Myocyte (in vitro differentiated cells): ENCODE results near the gene MAPK8. TPM values are rescaled to one million over a fixed set of nuclear protein-coding genes. Genes with fewer than 3 reads are reported as not detected.
"Not testable (repeated sequence)": the region's sequence is repeated elsewhere in the genome, so short reads cannot be mapped to it uniquely, and the experiment has no call there.

Experiments used
- DNase-seq: peaks from one replicate; pipeline ENCODE4 v3.0.0-alpha.2; 2012; ENCODE audit warnings: low read depth
- polyA plus RNA-seq: library from polyadenylated mRNA; unstranded; fragments of >200 nt; gene quantifications from one replicate; pipeline ENCODE4 v1.2.1, GENCODE V29; 2012; ENCODE audit warnings: missing spikeins
- total RNA-seq: library from RNA; depleted of rRNA; stranded (reverse); fragments of >200 nt; gene quantifications from 2 replicates; pipeline ENCODE4 v1.2.3, GENCODE V29; 2014

Gene MAPK8
- total RNA-seq = 37.1 and 70.7 TPM in 2 replicates
- polyA plus RNA-seq = 27.2 TPM

DNA sequence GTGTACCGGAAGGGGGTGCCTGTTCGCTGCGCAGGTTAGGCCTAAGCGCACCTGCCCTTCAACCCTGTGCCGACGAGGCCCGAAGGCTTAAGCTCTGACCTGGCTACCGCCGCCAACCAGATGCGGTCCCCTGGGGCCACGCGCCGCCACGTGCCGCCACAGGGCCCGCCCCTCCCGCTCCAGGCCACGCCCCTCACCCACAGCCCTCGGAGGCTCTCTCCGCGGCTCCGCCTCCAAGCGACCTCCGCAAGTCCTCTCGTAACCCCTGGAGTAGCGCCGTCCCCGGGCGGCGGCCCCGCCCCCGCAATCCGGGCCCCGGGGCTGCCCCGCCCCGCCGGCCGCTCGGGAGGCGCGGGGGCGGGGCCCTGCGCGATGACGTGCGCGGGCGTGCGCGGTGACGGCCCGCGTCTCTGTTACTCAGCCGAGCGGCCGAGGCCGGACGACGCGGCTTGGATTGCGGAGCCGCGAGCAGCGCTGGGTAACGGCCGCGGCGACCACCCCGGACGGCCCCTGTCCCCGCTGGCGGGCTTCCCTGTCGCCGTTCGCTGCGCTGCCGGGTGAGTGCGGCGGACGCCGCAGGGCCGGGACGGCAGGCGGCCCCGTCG lies at the start of gene MAPK8:
Gene MAPK8, plus strand, starts transcription at position 413 of the 605 bp plus-strand sequence. CDS start 94,984 bp downstream, outside the sequence.
- DNase-seq = peak; percentile 90

DNA sequence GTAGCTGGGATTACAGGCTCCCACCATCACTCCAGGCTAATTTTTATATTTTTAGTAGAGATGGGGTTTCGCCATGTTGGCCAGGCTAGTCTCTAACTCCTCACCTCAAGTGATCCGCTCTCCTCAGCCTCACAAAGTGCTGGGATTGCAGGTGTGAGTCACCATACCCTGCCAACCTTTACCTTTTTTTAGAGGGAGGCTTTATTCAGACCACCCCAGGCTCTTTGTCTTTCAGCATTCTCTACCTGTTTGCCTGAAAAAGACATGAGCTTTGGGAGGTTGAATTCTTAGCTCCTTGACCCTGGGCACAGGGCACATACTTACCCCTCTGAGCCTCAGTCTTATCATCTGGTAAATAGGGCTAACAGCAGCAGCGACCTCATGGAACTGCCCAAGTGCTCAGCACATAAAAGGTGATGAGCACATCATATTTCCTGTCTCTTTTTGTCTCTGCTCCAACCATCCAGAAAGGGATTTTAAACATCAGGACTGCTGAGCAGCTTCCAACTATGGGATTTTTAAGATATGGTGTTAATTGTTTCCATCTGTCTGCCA lies 49.0 kb upstream of the MAPK8 start:
- no peak for DNase-seq

DNA sequence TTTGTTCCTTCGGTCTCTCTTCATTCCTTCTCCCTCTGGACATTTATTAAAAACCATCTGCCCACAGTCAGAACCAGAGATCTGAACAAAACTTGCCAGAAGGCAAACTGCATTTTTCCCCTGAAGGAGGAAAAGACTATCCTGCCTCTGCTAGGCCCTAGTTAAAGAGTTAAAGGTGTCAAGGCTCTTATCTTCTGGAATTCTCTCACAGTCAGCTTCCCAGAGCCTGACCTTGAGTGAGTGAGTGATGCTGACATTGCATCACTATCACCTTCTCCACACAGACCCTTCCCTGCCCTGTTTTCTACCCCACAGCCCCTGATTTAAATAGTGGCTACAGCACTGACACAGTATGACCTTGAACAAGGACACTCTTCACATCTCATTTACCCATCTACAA lies 48.4 kb upstream of the MAPK8 start:
- no peak for DNase-seq

DNA sequence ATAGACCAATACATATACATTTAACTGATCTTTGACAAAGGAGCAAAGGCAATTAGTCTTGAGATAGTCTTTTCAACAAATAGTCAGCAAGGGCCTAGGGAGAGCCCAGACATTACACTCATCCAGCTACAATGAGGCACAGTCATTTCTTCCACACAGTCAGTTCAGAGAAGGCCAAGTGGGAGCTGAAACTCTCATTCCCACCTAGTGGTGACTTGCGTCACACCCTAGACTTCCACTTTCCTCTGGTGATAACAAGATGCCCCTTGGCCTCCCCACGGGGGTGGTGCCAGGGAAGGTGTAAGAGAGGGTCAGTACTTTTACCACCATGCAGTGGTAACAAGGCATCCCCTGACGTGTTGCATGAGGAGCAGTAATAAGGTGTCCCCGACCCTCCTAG lies 39.9 kb upstream of the MAPK8 start:
- DNase-seq = no peak

DNA sequence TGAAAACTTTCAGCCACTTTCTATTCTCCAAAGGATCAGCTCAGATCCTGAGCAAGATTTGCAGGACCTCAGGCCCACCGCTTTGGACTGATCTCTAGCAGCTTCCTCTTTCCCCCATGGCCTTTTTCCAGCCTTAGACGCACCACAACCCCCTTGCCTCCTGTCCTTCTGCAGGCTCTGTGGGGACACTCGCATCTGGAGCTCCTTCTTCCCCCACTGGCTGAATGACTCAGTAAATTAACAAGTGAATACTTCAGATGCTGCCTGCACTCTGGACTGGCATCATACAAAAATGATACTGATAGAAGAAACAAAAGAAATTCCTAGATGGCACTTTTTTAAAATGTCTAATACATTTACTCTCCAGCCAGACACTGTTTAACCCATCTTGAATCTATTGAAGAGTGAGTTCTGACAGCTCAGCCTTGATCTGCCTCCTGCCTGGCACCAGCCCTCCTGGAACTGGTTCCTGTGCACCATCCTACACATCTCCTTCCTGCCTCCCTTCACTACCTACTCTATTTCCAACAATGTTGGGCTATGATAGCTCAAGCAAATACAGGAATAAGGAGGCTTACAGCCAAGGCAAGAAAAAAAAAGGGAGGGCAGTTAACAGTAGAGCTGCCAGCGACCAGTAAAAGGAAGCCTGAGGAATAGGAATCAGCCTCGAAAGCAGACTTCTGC lies 35.3 kb upstream of the MAPK8 start:
- no peak for DNase-seq

DNA sequence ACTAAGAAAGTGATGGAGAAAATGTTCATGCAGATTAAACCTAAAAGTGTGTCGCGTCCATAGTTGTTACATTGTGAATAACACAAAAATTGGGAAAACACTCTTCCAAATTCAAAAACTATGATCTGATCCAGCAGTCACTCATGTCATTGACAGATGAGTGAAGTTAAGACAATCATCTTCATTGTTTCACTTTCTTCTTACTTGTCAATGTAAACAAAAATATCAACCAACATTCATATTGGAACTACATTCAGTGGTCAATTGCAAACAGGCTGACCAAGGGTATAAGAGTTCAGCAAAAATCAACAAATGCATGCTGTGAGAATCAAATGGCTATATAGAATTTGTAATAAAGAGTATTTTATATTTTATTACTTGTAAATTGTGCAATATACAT lies 33.8 kb upstream of the MAPK8 start:
- no peak for DNase-seq

DNA sequence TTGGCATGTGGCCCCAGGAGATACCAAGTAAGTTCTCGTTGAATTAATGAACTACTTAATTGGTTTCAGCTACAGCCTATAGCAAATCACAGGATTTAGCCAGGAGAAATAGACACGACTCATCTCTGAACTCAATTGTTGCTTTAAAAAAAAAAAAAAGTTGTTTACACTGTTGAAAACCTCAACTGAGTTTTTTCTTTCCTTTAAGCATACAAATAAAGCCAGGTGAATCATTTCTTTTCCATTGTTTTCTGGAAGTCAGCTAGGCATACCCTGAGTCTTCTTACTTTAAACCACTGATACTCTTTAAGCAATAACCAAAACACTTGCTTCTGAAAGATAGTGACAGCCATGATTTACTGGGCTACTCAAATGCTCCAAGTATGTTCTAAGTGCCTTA lies 32.7 kb upstream of the MAPK8 start:
- DNase-seq = no peak

DNA sequence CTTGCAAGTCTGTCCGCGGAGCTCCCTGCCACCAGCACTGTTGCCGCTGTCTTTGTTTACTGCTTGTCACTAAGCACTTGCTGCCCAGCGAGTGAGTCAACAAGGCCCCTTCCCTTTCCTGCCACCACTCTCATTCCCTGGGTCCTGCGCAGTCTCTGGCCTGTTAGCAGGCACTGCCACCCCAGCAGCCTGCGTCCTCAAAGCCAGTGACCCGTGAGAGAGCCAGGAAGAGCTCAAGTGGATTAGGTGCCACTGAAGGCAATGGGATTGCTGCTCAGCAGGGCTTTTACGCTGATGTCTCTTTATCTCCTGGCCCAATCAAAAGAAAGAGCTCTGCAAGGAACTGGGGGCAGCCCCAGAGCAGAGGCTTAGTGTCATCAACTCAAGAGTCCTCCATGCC lies 31.8 kb upstream of the MAPK8 start, which contains the start of gene FRMPD2:
Gene FRMPD2, minus strand, starts transcription at position 61 of the 400 bp plus-strand sequence. CDS start 129 bp downstream, outside the sequence.
- DNase-seq = no peak

DNA sequence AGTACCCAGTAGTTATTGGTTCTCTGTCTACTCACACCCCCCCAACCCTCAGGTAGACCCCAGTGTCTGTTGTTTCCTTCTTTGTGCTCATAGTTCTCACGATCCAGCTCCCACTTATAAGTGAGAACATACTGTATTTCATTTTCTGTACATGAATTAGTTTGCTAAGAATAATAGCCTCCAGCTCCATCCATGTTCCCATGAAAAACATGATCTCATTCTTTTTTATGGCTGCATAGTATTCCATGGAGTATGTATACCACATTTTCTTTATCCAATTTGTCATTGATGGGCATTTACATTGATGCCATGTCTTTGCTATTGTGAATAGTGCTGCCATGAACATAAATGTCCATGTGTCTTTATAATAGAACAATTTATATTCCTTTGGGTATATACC lies 29.4 kb upstream of the MAPK8 start:
- DNase-seq = no peak

DNA sequence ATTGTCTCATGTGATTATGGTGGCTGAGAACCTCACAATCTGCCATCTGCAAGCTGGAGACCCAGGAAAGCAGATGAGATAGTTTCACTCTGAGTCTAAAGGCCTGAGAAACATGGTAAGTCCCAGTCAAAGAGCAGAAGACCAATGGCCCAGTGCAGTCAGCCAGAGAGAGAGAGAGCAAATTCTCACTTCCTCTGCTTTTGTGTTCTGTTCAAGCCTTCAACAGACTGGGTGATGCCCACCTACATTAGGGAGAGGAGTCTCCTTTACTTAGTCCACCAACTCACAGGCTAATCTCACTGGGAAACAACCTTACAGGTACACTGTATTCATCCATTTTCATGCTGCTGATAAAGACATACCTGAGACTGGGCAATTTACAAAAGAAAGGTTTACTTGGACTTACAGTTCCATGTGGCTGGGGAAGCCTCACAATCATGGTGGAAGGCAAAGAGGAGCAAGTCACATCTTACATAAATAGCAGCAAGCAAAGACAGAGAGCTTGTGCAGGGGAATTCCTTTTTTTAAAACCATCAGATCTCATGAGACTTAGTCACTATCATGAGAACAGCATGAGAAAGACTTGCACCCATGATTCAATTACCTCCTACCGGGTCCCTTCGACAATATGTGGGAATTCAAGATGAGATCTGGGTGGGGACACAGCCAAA lies 27.3 kb upstream of the MAPK8 start:
- no peak for DNase-seq

DNA sequence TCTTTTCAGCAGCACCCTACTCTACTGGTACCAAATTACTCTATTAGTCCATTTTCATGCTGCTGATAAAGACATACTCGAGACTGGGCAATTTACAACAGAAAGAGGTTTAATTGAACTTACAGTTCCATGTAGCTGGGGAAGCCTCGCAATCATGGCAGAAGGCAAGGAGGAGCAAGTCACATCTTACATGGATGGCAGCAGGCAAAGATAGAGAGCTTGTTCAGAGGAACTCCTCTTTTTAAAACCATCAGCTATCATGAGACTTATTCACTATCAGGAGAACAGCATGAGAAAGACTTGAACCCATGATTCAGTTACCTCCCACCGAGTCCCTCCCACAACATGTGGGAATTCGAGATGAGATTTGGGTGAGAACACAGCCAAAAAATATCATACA lies 24.8 kb upstream of the MAPK8 start:
- DNase-seq = not testable (repeated sequence)

DNA sequence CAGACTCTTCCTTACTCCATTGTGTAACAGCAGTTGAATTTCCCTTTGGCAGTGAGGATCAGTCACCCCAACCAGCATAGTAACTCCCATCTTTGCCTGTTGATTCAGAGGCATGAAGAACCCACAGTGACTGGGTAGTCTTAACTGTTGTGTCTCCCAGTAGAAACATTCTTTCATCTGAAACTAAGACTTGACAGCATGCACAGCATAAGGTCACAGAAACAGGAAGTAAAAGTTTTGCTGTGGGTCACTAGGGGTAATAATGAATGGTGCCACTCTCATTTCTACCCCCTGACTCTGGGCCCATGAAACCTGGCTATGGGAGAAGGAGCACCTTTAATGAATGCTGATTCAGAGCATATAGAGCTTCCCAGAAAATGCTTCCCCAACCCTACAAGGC lies 23.6 kb upstream of the MAPK8 start:
- no peak for DNase-seq

DNA sequence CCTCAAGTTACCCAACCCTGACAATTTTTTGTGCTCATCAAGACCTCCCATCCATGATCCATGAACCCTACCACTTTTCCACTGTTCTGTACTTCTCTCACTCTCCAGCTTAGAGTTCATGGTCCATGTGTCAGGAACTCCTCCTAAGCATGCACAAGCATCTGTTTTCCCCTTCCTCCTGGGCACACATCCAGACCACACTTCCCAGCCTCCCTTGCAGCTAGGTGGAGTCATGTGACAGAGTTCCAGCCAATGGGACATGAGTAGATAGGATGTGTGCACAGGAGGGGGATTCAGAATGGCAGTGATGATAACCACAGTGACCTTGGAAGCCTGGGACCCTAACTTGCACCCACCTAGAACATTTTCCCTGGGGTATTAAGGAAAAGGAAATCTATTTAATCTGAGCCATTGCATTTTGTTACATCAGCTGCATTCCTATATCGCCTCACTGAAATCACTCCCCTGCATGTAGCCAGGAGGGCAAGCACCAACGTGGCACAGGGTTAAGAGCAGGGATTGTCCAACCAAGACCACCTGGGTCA lies 22.4 kb upstream of the MAPK8 start:
- DNase-seq = no peak

DNA sequence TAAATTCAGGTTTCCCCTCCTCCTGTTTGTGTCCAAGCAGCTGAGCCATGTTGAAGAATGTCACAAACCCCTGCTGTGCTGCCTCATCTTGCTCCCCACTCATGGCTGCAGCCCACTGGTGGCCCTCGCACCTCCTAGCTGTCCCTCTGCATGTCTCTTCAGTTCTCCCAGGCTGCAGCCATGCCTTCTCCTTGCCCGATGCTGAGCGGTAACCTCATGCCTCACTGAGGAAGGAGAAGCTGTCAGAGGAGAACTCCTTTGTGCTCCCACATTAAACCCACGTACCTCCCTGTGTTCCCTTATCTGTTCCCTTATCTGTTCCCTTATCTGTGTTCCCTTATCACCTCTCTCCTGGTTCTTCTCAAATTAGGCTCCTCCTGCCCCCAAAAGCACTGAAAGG lies 21.7 kb upstream of the MAPK8 start:
- no peak for DNase-seq

DNA sequence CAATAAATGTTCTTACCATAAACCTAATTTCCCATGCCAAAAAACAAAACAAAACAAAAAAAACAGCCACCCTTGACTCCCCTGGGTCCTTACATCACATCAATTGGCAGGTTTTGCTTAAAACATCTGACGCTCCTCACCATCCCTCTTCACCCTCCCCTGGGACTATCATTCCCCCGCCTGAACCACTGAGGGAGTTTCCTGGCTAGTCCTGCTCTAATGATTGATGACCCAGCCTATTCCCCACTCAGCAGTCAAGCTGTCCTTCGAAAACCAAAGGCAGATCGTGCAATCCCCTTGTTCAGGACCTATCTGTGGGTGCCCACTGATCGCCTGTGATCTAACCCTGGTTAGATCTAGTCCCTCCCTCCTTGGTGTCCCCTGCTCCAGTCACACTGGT lies 20.8 kb upstream of the MAPK8 start:
- DNase-seq = no peak

DNA sequence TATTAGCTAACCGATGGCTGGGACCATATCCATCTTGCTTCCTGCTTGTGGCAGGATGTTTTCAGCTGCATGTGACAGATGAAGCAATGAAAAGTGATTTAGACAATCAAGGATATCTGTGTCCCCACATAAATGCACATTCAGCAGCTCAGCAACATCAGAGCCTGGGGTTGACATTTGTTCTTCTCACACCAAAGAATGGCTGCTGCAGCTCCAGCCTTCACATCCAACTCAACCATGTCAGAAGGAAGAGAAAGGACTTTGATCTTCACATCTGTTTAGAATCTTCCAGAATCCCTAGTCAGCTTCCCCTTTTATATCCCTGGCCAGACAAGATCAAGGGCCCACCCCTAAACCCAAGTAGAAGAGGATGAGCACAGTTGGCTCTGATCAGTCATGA lies 20.1 kb upstream of the MAPK8 start:
- no peak for DNase-seq

DNA sequence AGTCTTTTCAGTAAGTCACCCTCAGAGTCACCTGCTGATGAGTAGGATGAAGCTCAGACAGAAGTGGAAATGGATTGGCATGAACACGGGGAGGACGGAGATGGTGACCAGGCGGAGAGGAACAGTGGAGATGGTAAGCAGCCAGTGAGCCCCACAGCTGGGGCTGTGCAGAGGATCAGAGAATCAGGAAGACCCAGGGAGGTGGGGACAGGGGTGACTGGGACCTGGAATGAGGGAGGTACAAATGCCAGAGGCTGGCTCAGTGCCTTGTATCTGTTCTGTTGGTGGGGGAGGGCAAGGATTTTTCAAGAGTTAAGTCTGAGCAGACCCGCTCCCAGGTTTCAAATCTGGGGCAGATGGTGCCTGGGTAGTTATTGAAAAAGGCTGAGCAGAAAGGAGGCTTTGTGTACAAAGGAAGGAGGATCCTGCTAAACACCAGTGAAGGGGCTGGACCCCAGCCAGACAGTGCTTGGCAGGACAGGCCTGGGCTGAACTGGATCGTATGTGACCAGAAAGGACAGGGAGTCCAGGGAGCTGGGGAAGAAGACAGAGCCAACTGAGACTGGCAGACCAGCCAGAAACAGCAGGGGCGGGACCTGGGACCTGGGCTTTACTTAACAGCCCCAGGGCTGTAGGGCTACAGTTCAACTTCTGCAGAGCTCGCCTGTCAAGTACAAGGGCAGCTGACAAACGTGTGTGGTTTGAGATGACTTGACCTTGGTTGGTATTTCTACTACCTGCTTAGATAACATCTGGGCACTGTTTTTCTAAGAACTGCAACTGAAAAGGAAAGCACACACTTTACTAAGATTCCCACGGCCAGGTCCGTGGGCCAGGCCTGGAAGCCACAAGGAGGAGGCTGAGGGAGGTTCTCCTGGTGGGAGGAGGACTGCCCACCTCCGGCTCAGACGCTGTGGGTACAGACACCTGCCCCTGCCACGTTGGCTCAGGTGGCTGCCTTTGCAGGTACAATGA lies 18.8 kb upstream of the MAPK8 start:
- DNase-seq = no peak

DNA sequence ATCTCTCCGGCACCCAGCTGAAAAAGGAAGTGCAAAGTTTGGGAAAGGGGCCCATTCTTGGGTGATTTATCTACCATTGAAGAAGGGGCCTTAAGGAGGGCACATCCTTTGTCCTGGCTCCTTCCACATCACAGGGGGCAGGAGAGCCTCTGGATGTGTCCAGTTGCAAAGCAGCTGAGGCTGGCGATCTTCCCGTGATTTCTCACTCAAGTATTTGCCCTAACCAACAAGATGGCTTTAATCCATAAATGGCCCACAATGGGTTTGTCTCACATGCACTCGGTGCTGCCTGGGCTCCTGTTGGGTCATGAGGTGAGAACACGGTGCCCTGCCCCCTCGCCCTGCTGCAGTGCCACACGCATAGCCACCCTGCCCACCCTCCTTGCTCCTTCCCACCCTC lies 17.8 kb upstream of the MAPK8 start:
- DNase-seq = no peak

DNA sequence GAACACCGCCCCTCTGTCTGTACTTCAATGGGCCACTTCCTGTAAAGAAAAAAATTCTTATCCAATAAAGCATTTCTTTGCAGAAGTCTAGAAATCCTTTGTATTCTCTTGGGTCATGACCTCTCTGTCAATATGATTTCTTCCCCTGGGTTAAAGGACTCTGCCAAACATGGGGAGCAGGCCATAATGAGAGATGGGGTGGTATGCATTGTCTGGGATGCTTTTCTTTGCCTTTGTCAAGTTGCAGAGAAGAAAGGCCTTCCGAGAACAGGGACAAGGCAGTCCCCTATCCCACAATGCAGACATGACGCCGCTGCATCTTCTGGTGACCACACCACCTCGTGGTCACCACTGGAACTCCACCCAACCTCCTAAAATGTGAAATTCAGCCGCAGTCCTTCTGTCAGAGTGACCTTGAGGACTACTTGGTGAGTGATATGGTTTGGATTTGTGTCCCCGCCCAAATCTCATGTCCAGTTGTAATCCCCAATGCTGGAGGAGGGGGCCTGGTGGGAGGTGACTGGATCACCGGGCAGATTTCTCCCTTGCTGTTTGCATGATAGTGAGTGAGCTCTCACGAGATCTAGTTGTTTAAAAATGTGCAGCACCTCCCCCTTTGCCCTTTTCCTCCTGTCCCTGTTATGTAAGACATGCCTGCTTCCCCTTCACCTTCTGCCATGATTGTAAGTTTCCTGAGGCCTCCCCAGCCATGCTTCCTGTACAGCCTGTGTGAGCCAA lies 16.8 kb upstream of the MAPK8 start:
- DNase-seq = peak; percentile 64

DNA sequence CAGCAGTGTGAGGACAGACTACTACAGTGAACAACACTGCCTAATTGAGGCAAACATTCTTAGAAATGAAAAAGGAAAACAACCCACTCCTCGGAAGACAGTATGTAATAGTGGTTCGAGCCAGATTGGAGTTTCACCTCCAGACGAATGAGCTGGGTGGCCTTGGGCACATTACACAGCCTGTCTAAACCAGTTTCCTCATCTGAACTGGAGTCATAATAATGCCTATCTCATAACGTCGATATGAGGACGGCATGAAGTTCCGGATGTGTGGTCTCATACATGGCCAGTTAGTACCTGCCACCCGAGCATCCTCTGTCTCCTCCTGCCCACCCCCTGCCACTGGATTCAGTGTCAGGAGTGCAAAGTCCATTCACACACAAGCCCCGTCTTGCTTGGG lies 16.2 kb upstream of the MAPK8 start:
- DNase-seq = no peak
